GM21576 (cell line): ENCODE data around the gene C16orf95.
"Not testable (repeated sequence)": the region's sequence is repeated elsewhere in the genome, so short reads cannot be mapped to it uniquely, and the experiment has no call there.

ENCODE experiments used
- ATAC-seq: cut with Tn5 transposase; IDR thresholded peaks from one replicate; pipeline ENCODE4 v1.9.1; 2021; ENCODE audit warnings: mild to moderate bottlenecking, moderate library complexity; ENCODE audit not compliant: unreplicated experiment

Gene C16orf95, protein sequence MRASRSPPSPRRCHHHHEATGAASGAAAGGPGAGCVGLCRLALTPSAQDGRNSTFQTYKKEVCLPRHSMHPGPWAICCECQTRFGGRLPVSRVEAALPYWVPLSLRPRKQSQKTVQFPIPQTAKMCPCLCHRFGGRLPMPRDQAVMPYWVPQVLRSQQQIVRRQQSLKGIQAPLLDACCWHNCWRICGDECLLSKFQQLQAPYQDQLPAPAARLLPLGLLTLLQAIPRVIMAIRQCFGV

DNA sequence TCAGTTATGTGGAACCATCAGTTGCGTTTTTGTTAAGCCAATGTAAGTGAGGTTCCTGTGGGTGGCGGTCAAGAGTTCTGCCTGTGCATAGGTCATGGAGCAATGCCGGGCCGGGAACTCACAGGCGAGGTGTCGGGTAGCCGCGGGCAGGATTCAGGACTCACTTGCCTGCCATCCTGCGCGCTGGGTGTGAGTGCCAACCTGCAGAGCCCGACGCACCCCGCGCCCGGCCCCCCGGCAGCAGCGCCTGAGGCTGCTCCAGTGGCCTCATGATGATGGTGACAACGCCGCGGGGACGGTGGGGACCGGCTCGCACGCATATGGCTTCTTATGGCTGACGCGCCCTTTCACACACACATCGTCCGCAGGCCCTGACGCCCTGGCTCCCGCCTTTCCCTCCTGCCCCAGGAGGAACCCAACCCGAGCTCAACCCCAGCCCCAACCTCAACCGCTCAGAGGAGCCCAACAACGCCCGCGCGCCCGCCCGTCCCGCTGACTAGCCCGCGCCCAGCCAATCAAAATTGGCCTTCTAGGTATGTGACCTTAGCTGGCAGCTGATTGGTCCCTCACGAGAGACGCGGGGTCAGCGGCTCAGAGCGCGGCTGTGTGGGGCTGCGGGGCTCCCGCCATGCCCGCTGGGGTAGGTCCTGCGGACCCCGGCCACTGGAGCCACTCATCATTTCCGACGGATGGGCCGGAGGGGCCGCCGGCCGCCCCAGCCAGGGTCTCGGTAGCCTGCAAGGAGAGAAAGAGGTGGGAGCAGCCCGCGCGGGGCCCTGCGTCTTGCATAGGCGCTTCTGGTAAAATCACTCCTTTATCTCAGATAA lies at the start of gene C16orf95:
Gene C16orf95, minus strand, starts transcription at position 470 of the 827 bp plus-strand sequence. Its CDS starts 150 bp downstream, at position 320.
- ATAC-seq, result peak; percentile 90

DNA sequence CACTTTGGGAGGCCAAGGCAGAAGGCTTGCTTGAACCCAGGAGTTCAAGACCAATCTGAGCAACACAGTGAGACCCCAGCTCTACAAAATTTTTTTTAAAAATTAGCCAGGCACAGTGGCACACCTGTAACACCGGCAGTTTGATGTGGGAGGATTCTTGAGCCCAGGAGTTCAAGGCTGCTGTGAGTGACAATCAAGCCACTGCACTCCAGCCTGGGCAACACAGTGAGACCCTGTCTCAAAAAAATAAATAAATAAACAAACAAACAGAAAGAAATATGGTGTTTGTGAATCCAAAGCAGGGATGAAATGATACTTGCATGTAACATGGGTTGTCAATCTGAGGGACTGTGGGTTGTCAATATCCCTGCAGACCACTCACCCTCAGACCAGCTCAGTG lies 49.7 kb upstream of the C16orf95 start:
- ATAC-seq, result no peak

DNA sequence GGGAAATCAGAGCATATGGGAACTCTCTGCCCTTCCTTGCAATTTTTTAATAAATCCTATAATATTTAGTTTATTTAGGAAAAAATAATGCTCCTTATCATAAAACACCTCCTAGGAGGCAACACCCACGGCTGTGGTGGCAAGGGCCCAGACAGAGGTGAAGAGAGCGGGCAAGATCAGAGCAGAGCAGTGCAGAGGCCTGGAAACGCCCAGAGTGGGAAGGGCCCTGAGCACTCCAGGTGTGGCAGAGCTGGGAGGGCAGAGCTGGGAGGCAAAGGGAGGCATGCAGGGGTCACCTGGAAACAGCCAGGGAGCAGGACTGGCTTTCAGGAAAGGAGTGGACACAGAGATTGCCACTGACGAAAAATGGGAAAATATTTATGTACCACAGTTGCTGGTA lies 49.1 kb upstream of the C16orf95 start:
- ATAC-seq, result no peak

DNA sequence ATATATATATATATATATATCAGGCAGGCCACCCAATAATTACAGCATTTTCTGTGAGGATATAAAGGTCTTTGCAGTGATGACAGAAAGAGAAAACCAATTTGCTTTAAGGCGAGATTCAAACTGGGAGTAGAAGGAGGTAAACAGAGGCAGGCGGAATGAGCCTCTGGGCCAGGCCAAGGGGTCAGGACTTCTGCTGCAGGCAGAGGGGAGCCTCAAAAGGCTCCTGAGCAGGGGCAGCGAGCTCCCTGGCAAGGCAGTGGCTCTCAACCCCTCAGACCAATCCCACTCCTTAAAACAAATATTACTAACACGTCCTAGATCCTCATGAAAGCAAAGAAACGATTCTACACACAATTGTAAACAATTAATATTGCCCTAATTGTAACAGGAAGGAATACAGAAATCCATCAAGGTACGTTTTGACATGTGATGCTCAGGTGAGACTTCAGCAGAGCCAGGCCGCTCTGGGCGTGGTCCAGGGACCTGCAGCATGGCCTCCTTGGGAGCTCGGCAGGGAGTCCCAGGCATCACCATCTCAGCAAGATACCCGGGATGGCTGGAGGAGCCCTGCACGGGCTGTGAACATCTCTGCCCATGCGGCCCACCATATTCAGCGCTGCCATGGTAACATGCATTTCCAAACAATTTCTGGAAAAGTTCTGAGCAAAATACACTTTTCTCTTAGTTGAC lies 48.0 kb upstream of the C16orf95 start:
- ATAC-seq, result no peak

DNA sequence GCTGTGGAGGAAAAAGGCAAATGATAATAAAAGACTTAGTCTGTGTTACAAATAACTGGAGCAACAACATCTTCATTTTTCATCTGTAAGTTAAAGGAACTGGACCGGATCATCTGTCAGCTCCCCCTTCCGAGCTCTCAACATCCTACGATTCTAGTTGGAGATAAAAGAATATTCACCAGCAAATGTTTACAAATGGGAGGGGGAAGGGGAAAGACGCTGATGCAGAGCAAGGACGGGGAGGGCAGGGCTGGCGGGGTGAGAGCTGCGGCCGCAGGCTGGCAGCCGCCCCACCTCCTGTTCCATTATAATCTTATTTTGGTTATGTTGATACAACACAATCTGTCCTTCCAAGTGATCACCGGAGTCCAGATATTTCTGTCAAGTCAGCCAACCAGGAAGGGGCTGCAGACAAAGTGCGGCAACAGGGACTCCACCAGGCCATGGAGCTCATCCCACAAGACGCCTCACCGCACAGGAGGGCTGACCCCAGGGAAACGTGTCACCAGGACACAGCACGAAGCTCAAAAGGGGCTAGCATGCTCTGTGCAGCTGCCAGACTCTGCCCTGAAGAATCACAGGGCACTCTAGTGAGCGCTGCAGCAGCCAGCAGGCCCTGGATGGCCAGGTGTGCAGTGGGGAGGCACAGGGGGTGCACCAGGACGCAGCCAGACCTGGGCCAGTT lies 46.7 kb upstream of the C16orf95 start:
- no peak for ATAC-seq

DNA sequence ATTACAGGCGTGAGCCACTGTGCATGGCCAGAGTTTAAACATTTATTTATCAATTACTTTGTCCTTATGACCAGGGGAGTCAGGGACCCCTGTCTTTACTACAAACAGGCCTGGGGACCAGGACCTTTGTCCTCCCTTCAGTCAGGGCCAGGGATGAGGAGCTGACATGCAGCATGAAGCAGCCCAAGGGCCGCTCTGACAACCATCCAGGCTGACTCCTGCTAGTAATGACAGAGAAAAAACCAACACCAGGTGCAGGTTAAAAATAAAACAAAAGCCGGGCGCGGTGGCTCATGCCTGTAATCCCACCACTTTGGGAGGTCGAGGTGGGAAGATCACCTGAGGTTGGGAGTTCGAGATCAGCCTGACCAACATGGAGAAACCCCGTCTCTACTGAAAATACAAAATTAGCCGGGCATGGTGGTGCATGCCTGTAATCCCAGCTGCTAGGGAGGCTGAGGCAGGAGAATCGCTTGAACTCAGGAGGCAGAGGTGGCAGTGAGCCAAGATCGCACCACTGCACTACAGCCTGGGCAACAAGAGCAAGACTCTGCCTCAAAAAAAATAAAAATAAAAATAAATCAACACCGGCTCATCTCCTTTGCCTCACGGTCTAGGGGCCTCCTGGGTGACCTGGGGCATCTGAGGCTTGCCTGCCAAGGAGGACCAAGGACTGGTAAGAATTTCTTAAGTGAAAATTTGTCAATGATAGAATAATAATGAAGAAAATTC lies 45.8 kb upstream of the C16orf95 start:
- ATAC-seq, result not testable (repeated sequence)

DNA sequence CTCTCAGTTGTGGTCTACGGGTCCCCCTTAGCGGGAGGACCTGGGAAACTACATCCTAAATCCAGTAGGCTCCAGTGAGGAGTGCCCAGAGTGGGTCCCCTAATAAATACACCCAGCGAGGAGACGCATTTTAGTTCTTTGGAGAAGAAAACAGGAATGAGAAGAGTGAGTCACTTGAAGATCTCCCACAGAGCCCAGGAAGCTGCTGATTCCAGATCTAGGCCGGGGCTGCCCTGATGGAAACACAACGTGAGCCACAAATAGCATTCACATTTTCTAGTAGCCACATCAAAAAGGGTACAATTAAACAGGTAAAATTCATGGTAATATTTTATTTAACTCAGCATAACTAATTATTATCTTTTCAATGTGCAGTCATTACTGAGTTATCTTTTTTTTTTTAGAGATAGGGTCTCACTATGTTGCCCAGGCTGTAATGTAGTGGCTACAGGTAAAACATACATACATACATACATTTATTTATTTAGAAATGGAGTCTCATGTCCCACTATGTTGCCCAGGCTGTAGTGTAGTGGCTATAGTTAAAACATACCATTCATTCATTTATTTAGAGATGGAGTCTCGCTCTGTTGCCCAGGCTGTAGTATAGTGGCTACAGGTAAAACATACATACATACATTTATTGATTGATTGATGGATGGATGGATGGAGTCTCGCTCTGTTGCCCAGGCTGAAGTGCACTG lies 44.9 kb upstream of the C16orf95 start:
- no peak for ATAC-seq

DNA sequence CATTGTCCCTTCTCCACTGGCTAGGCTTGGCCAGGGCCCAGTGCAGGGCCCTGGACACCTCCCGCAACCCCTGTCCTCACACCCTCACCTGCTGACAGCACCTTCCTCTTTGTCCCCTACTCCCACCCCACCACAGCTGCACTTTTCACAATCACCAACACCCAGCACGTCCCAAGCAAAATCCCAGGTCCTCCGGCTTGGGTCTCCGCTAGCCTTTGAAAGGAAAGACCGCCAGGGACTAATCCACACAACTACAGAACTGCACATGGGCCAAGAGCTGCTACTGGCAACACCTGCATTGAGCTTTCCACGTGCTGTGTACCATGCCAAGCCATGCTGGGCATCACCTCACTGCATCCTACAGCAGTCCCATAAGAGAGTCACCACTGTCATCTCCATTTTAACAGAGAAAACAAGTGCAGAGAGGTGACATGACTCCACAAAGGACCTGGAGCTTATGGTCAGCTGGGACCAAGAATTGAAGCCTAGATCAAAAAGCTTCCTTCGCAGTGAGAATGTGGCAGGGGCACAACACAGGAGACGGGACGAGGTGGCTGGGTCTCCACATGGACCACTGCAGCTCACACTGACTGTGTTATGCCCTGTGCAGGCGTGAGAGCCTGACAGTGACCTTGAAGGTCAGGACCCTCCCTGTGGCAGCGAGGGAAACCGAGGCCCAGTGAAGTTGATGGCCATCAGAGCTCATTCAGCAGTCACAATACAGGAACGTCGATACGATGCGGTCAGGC lies 43.8 kb upstream of the C16orf95 start:
- ATAC-seq, result no peak

DNA sequence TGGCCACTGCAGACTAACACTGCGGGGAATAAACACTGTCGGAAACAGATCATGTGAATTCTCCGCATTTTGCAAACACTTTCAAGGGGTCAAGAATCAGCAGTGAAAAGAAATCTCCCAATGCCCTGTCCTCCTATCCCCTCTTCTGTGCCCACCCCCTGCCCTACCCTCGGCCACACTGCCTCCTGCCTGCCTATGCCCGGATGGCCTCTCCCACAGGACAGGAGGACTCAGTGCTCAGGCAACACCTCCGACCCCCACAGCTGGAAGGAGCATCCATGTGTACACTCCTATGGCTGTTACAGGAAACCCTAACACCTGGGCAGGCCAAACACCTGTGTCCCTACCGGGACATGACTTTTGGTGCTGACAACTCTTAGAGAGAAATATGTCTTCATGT lies 41.9 kb upstream of the C16orf95 start:
- no peak for ATAC-seq

DNA sequence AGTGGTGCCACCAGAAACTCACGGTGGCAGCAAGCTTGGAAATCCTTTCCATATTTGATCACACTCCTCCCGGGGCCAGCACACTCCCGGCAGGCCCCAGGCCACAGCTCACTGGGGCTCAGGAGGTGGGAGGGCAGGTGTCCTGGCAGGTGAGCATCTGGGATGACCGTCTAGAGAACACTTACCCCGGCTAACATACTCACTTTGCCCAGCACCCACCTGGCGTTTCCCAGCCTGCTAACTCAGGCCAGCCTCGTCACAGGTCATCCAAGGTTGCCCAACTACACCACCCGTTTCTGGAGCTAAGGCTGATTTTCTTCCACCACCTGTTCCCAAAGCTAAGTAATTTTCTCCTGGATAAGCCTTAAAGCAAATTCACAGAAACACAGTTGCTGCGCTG lies 41.5 kb upstream of the C16orf95 start:
- ATAC-seq, result no peak

DNA sequence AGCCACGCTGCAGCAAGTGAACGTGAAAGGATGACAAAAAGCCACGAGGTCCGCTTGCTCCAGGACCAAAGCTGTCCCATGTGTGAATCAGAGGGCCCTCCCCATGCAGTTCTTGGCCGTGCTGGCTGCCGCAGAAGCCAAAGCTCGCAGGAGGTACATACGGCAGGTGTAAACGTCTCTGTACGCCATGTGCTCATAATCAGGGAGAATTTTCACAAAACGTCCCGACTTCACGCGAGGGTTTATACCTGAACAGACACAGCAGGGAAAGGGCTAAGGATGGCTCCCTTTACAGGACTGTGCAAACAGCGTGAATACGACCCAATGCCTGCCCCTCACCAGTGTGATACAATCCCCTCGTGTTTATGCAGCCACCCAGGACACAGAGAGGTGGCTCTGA lies 41.1 kb upstream of the C16orf95 start:
- ATAC-seq, result no peak

DNA sequence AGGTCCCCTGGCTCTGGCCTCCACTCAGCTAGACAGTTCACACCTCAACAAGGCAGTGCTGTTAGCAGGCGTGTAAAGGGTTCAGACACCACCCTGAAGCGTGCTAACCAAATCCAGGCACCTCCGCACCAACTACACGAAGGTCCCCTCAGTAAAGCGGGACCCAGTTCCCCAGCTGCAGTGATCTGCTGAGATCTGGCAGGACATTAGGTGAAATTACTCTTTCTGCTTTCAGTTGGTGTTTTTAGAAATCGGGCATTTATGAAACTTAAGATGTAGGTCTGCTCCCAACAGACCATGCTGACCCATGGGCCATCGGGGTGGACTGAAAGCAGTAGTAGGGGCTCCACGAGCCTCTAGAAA lies 39.3 kb upstream of the C16orf95 start:
- ATAC-seq, result no peak

DNA sequence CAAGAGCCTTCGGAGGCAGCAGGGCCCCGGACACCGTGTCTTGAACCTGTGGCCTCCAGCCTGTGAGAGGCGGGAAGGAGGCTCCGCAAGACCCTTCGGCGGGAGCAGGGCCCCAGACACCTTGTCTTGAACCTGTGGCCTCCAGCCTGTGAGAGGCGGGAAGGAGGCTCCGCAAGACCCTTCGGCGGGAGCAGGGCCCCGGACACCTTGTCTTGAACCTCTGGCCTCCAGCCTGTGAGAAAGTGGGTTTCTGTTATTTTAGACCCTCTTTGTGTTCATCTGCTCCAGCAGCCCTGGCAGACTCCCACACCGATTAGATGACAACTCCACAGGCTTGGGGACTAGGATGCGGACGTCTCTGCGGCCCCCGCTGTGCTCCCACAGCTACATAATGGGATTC lies 36.4 kb upstream of the C16orf95 start:
- ATAC-seq, result no peak

DNA sequence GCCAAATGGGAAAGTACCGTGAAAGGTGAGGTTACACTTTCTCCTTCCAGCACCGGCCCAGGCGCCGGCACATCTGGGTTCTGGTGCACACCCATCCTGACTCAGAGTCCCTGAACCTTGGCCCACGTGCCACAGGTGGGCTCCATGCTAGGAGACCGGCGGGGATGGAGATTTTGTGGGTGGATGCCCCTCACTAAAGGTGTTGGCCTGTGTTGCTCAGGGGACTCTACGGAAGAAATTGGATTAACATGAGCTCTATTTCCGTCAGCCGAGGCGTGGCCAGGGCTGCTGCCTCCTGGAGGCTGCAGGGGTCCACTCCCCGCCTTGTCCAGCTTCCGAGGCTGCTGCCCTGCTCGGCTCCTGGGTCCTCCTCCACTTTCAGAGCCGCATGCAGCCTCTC lies 35.6 kb upstream of the C16orf95 start:
- ATAC-seq, result no peak

DNA sequence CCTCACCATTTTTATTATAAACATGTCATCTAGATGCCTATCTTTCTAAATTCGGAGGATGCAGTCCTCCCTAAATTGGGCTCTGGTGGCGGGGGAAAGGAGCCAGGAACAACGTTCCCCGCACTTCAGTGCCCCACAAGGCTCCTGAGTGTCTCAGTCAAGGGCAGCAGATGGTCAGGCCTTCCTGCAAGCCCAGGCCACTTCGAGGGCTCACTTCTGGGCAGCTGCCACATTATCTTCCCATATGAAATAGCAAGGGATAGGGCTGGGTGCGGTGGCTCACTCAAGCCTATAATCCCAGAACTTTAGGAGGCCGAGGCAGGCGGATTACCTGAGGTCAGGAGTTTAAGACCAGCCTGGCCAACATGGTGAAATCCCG lies 34.1 kb upstream of the C16orf95 start:
- no peak for ATAC-seq

DNA sequence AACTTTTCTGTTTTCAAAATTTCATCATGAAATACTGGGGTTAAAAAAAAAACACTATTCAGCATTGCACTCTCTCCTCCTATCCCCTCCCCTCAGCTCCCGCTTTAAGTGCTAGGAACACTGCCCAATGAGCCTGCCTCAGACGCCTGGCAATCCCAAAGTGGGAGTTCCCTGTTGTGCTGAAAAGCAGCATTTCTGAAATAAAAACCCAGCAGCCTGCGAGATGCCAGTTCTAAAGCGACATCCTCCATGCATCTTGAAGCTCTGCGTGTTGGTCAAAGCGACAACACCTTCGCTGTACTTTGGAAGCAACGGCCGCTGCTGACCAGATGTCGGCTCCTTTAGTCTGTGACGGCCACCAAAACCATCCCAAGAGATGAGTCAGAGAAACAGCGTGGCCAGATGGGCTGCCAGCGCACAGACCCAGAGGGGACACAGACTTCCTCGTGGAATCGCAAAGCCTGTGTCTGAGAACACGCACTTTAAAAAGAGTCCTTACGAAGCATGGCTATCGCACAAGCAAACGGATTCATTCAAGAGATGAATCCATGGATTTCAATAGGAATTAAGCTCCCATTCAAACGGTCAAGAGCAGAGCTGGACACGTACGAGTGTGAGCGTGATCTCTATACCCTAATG lies 33.6 kb upstream of the C16orf95 start:
- ATAC-seq, result no peak

DNA sequence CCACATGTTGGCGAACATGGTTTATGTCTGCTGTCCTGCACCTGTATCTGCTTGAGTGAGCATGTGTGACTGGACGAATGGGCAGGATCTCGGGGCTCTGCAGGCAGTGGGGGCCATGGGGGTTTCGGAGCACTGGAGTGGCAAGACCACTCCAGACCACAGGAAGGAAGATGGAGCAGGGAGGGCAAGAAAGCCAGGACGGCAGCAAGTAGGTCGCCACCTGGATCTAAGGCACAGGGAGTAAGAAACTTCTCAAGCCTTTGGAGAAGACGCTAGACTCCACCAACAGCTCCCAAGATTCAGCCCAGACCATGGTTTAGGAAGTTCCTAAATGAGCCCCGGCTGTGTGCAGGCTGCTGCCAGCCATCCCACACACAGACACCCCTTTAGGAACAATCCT lies 32.8 kb upstream of the C16orf95 start:
- no peak for ATAC-seq

DNA sequence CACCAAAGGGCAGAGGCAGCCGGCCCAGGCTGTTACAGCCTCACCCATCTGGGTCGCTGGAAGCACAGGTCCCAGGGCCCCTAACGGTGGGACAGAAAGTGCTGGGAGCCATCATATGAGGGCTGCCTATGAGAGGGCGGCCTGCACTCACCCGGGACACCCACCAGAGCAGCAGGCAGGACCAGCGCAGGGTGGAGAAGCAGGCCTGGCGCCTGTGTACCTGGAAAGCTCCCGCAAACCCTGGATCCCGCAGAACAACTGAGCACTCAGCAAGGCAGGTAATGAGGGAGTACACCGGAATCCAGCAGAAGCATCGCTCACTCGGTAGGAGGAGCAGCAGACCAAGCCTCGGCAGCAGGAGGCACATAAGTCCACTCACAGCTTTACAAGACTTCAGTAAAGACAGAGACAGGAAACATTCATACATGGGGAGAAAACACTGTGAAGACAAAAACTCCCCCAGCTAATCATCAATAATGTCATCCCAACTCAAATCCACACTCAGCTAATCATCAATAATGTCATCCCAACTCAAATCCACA lies 31.5 kb upstream of the C16orf95 start:
- no peak for ATAC-seq
